Neutrophil (primary cell): Measurements from ENCODE around the gene SLC11A1.

ENCODE experiments used
- H3K27ac ChIP-seq: fragments of 200-600 bp; sonication (generic); 2 replicates; pipeline ENCODE4 v1.5.1; 2016; ENCODE audit warnings: mild to moderate bottlenecking, moderate library complexity
- H3K27me3 ChIP-seq: fragments of 200-600 bp; sonication (generic); 2 replicates; pipeline ENCODE4 v1.6.0; 2016; ENCODE audit warnings: mild to moderate bottlenecking
- H3K36me3 ChIP-seq: fragments of 200-600 bp; sonication (generic); 2 replicates; pipeline ENCODE4 v1.5.1; 2017
- H3K4me1 ChIP-seq, 2 experiments: fragments of 200-600 bp in 1 of 2; sonication (generic) in 1 of 2; 1 replicate in 1 of 2; 2 replicates in 1 of 2; pipeline versions ENCODE4 v1.5.1 to v1.6.1; 2013 to 2016; ENCODE audit warnings: low read depth in 1 of 2, low read length in 1 of 2, mild to moderate bottlenecking in 1 of 2, moderate library complexity in 1 of 2; ENCODE audit not compliant: control insufficient read depth in 1 of 2, insufficient read depth in 1 of 2
- H3K4me3 ChIP-seq, 2 experiments: fragments of 200-600 bp in 1 of 2; sonication (generic) in 1 of 2; 1 replicate in 1 of 2; 2 replicates in 1 of 2; pipeline ENCODE4 v1.5.1; 2013 to 2016; ENCODE audit warnings: low read depth in 1 of 2, low read length in 1 of 2, mild to moderate bottlenecking in 1 of 2, moderate library complexity in 1 of 2
- H3K9me3 ChIP-seq: fragments of 200-600 bp; sonication (generic); 2 replicates; pipeline ENCODE4 v1.5.1; 2016
- CTCF ChIP-seq: fragments of 200-600 bp; sonication (generic); IDR thresholded peaks from 2 replicates; pipeline ENCODE4 v1.5.1; 2016; ENCODE audit warnings: antibody characterized with exemption

SLC11A1 gene

DNA sequence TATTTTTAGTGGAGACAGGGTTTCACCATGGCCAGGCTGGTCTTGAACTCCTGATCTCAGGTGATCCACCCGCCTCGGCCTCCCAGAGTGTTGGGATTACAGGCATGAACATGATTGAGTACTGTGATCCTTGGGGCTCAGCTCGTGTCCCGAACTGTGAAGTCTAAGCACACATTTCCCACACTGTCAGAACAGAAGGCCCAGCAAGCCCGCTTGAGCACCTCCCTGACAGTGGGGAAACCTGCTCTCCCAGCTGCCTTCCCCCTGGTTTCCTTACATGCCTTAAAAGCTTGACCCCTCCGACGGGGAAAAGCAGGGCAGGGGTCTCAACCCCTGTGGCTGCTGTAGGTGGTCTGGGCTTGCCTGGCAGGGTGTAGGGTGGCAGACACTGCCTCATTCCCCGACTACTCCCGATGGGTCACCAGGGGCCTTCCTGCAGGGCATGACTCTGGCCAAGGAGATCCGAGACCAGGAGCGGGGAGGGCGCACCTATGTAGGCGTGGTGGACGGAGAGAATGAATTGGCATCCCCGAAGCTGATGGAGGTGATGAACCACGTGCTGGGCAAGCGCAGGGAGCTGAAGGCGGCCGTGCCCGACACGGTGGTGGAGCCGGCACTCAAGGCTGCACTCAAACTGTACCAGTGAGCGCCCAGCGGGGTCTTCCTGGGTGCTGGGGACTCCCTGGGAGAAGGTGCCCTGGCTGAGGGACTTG, 46.9 kb downstream of the SLC11A1 start:
- no peaks in the 10 kb centered on the region for H3K36me3 ChIP-seq
- no peaks in the 10 kb centered on the region for H3K27me3 ChIP-seq
- no peak overlapping the region for H3K27ac ChIP-seq
- H3K9me3 ChIP-seq = no peaks in the 10 kb centered on the region
- H3K4me1 ChIP-seq = no peaks in the 10 kb centered on the region
- no peak overlapping the region for H3K4me3 ChIP-seq
- TF ChIP-seq CTCF = no peak

DNA sequence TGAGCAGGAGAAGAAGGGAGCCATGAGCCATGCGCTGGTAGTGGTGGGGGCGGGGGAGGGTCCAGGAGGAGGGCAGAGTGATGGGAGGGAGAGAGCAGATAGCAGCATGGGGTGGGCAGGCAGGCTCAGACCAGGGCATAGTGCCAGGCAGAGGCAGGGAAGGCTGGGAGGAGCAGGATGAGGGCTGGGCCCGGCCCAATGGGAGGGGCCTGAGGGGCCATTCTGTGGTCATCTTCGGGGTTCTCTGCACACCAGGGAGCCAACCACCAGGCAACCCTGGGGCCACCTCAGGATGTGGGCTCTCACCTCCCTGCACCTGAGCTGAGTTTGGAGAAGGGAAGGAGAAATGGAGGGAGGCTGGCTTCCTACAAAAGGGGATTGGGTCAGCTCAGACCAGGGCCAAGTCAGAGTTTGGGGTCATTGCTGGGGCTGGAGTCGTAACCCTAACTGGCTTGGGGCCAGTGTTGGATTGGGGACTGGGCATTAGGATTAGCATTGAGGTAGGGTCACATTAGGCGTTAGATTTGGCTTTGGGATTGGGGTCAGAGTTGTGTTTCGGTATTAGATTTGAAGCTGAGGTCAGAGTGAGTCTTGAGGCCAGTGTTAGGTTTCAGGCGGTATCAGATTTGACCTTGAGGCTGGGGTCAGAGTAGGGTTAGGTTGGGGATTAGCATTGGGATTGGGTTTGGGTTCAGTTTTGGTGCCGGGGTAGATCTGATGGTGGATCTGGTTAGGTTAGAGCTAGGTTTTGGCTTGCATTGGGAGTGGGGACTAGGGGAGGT, 48.0 kb downstream of the SLC11A1 start:
- no peak overlapping the region for H3K27ac ChIP-seq
- H3K9me3 ChIP-seq = no peaks in the 10 kb centered on the region
- H3K27me3 ChIP-seq = no peaks in the 10 kb centered on the region
- no peak overlapping the region for H3K4me3 ChIP-seq
- H3K36me3 ChIP-seq = no peaks in the 10 kb centered on the region
- TF ChIP-seq CTCF = no peak
- no peaks in the 10 kb centered on the region for H3K4me1 ChIP-seq

GRCh38 chr2:218430721-218431120, 48.6 kb downstream of the SLC11A1 start:
- TF ChIP-seq CTCF = no peak
- Histone ChIP-seq H3K36me3 (no peaks in the 10 kb centered on the region), H3K27ac (no peak overlapping the region), H3K4me3 (no peak overlapping the region), H3K9me3 (no peaks in the 10 kb centered on the region), H3K27me3 (no peaks in the 10 kb centered on the region), H3K4me1 (no peaks in the 10 kb centered on the region)

DNA sequence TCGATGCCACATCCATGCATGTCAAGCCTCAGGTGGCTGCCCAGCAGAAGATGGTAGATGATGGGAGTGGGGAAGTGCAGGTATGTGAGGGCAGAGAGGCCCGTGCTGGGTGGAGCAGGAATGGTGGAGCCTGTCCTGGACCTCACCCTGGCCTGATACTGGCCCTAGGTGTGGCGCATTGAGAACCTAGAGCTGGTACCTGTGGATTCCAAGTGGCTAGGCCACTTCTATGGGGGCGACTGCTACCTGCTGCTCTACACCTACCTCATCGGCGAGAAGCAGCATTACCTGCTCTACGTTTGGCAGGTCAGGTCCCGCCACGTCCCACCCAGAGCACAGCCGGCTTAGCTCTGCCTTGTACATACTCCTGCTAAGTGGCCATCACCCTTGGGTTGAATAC, 49.8 kb downstream of the SLC11A1 start:
- no peak overlapping the region for H3K4me3 ChIP-seq
- no peak overlapping the region for H3K27ac ChIP-seq
- H3K27me3 ChIP-seq = no peaks in the 10 kb centered on the region
- H3K36me3 ChIP-seq = no peaks in the 10 kb centered on the region
- H3K9me3 ChIP-seq = no peaks in the 10 kb centered on the region
- TF ChIP-seq CTCF = no peak
- H3K4me1 ChIP-seq = no peaks in the 10 kb centered on the region

DNA sequence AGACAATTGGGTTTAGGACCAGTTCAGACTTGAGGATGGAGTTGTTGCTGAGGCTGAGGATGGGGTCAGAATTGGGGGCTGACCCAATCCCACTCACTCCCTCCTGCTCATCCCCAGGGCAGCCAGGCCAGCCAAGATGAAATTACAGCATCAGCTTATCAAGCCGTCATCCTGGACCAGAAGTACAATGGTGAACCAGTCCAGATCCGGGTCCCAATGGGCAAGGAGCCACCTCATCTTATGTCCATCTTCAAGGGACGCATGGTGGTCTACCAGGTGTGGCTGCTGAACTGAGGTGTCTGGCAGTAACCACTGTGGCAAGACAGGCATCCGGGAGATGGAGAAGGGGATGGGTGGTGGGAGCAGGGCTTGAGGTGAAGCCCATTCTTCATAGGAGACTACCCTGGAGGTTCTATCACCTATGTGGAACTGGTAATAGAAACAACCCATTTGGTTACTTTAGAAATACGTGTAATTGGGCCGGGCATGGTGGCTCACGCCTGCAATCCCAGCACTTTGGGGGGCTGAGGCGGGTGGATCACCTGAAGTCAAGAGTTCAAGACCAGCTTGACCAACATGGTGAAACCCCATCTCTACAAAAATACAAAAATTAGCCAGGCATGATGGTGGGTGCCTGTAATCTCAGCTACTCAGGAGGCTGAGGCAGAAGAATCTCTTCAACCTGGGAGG, 50.7 kb downstream of the SLC11A1 start:
- H3K9me3 ChIP-seq = no peaks in the 10 kb centered on the region
- no peak for TF ChIP-seq CTCF
- no peaks in the 10 kb centered on the region for H3K36me3 ChIP-seq
- H3K4me1 ChIP-seq = no peaks in the 10 kb centered on the region
- no peak overlapping the region for H3K27ac ChIP-seq
- H3K27me3 ChIP-seq = no peaks in the 10 kb centered on the region
- H3K4me3 ChIP-seq = no peak overlapping the region
